CD1c-positive myeloid dendritic cell (primary cell): ENCODE measurements around the gene DCPS.

Experiments
- DNase-seq: peaks from one replicate; pipeline ENCODE4 v3.0.0-alpha.2; 2016; ENCODE audit errors: extremely low spot score

DCPS gene

GRCh38 chr11:126328001-126328390 is 24.1 kb downstream of the DCPS start:
- no peak for DNase-seq

GRCh38 chr11:126328444-126328843 is 24.6 kb downstream of the DCPS start:
- DNase-seq: no peak

GRCh38 chr11:126328938-126329643 is 25.2 kb downstream of the DCPS start:
- no peak for DNase-seq

GRCh38 chr11:126329644-126330211 is 25.9 kb downstream of the DCPS start:
- no peak for DNase-seq

GRCh38 chr11:126331286-126331685 is 27.4 kb downstream of the DCPS start:
- no peak for DNase-seq

GRCh38 chr11:126332221-126332711 is 28.4 kb downstream of the DCPS start:
- DNase-seq: no peak

- no peak for DNase-seq
Measured at GRCh38 chr11:126333142-126333541, 29.3 kb downstream of the DCPS start.

- DNase-seq: no peak
Measured at GRCh38 chr11:126334659-126335462, 31.0 kb downstream of the DCPS start.

GRCh38 chr11:126335463-126335760 is 31.6 kb downstream of the DCPS start:
- no peak for DNase-seq

GRCh38 chr11:126336138-126336541 is 32.3 kb downstream of the DCPS start:
- DNase-seq: no peak

- no peak for DNase-seq
Measured at GRCh38 chr11:126336671-126337101, 32.8 kb downstream of the DCPS start.

- DNase-seq: no peak
Measured at GRCh38 chr11:126337126-126337473, 33.2 kb downstream of the DCPS start.

GRCh38 chr11:126337474-126338241 is 33.8 kb downstream of the DCPS start:
- DNase-seq: peak; percentile 35

- DNase-seq: no peak
Measured at GRCh38 chr11:126338346-126339055, 34.6 kb downstream of the DCPS start.

- no peak for DNase-seq
Measured at GRCh38 chr11:126339073-126339862, 35.4 kb downstream of the DCPS start.

GRCh38 chr11:126339863-126340434 is 36.1 kb downstream of the DCPS start:
- DNase-seq: no peak

- DNase-seq: no peak
Measured at GRCh38 chr11:126340960-126341606, 37.2 kb downstream of the DCPS start.

GRCh38 chr11:126341760-126342161 is 37.9 kb downstream of the DCPS start:
- DNase-seq: no peak

- DNase-seq: no peak
Measured at GRCh38 chr11:126343051-126343450, 39.2 kb downstream of the DCPS start.
